GM12892 (cell line): ENCODE results near the gene PPP2R2C.

ENCODE experiments used
- DNase-seq: peaks from one replicate; pipeline ENCODE4 v3.0.0; 2011; ENCODE audit not compliant: insufficient read length
- FAIRE-seq: peaks from 2 replicates; lab custom pipeline; 2011; peaks lifted over from hg19 to GRCh38; lab: Jason Lieb, UNC
- POLR2A ChIP-seq: IDR thresholded peaks from 2 replicates; pipeline ENCODE4 v1.6.1; 2011; ENCODE audit warnings: low read depth, low read length, control low read depth
- POLR2AphosphoS5 ChIP-seq: IDR thresholded peaks from 2 replicates; pipeline ENCODE4 v1.6.1; 2011; ENCODE audit warnings: low read depth, low read length, control low read depth
- TAF1 ChIP-seq: IDR thresholded peaks from 2 replicates; pipeline ENCODE4 v1.6.1; 2011; ENCODE audit warnings: low read depth, mild to moderate bottlenecking, control low read depth, low read length, borderline replicate concordance

The PPP2R2C gene

GRCh38 chr4:6442555-6442954 lies 29.9 kb downstream of the PPP2R2C start:
- DNase-seq (no peak), FAIRE-seq (no peak)
- TF ChIP-seq TAF1 (no peak), POLR2A (no peak), POLR2AphosphoS5 (no peak)

GRCh38 chr4:6441758-6442157 lies 30.7 kb downstream of the PPP2R2C start:
- no peak for TF ChIP-seq TAF1
- TF ChIP-seq POLR2AphosphoS5: no peak
- TF ChIP-seq POLR2A: no peak
- DNase-seq: no peak

GRCh38 chr4:6441202-6441582 lies 31.2 kb downstream of the PPP2R2C start:
- FAIRE-seq (no peak), DNase-seq (no peak)
- TF ChIP-seq POLR2AphosphoS5 (no peak), TAF1 (no peak), POLR2A (no peak)

More at GRCh38 chr4:6441758-6442157, 30.7 kb downstream of the PPP2R2C start:
- FAIRE-seq: no peak

- no peak for FAIRE-seq
- DNase-seq: no peak
- TF ChIP-seq POLR2A (no peak), POLR2AphosphoS5 (no peak), TAF1 (no peak)
Observed at GRCh38 chr4:6440506-6441201, 31.8 kb downstream of the PPP2R2C start.

- FAIRE-seq: no peak
- no peak for TF ChIP-seq POLR2AphosphoS5
- no peak for TF ChIP-seq POLR2A
- no peak for TF ChIP-seq TAF1
- no peak for DNase-seq
Observed at GRCh38 chr4:6439120-6439762, 33.2 kb downstream of the PPP2R2C start.

- no peak for TF ChIP-seq POLR2AphosphoS5
- TF ChIP-seq POLR2A: no peak
- TF ChIP-seq TAF1: no peak
- DNase-seq (no peak), FAIRE-seq (no peak)
Observed at GRCh38 chr4:6437826-6438238, 34.6 kb downstream of the PPP2R2C start.

- FAIRE-seq: no peak
- DNase-seq: no peak
- TF ChIP-seq POLR2A (no peak), TAF1 (no peak), POLR2AphosphoS5 (no peak)
Observed at GRCh38 chr4:6435010-6435409, 37.4 kb downstream of the PPP2R2C start.

GRCh38 chr4:6430927-6431326 lies 41.5 kb downstream of the PPP2R2C start:
- TF ChIP-seq POLR2A (no peak), POLR2AphosphoS5 (no peak), TAF1 (no peak)
- no peak for FAIRE-seq
- DNase-seq: no peak

GRCh38 chr4:6427439-6428090 lies 44.8 kb downstream of the PPP2R2C start:
- no peak for DNase-seq
- no peak for TF ChIP-seq POLR2A
- no peak for TF ChIP-seq TAF1
- TF ChIP-seq POLR2AphosphoS5: no peak
- FAIRE-seq: no peak

- no peak for DNase-seq
- no peak for TF ChIP-seq POLR2AphosphoS5
- no peak for TF ChIP-seq TAF1
- no peak for TF ChIP-seq POLR2A
- FAIRE-seq: no peak
Observed at GRCh38 chr4:6426571-6427438, 45.6 kb downstream of the PPP2R2C start.

- TF ChIP-seq TAF1 (no peak), POLR2A (no peak), POLR2AphosphoS5 (no peak)
- FAIRE-seq (no peak), DNase-seq (no peak)
Observed at GRCh38 chr4:6425911-6426310, 46.5 kb downstream of the PPP2R2C start.
